ENCODE results near the gene NFIA. TPM values are rescaled to one million over a fixed set of nuclear protein-coding genes. Genes with fewer than 3 reads are reported as not detected.

NFIA gene
- total RNA-seq, 2 donors from 2014 or later, result 5.0 to 5.2 TPM

GRCh38 chr1:61109910-61110309 lies 27.5 kb downstream of the NFIA start:
- no peak for DNase-seq
- peaks cover 2% of the 10 kb centered on the region for H3K4me1 Mint-ChIP-seq
- no peaks in the 10 kb centered on the region for H3K27me3 Mint-ChIP-seq
- no peaks in the 10 kb centered on the region for H3K9me3 ChIP-seq (ENCODE audit: control insufficient read depth, low read length, poor library complexity, severe bottlenecking)
- ATAC-seq, result no peak
- H3K27ac Mint-ChIP-seq, result no peak overlapping the region
- no peak overlapping the region for H3K4me3 Mint-ChIP-seq
- H3K36me3 Mint-ChIP-seq (ENCODE audit: low read depth), result peaks cover 3% of the 10 kb centered on the region

GRCh38 chr1:61110554-61110953 lies 28.2 kb downstream of the NFIA start:
- Mint-ChIP-seq H3K36me3 (ENCODE audit: low read depth) (peaks cover 6% of the 10 kb centered on the region), H3K4me3 (no peak overlapping the region), H3K4me1 (peaks cover 2% of the 10 kb centered on the region), H3K27ac (no peak overlapping the region), H3K27me3 (no peaks in the 10 kb centered on the region)
- no peak for ATAC-seq
- DNase-seq, result no peak
- no peaks in the 10 kb centered on the region for H3K9me3 ChIP-seq (ENCODE audit: control insufficient read depth, low read length, poor library complexity, severe bottlenecking)

GRCh38 chr1:61111084-61112004 lies 29.0 kb downstream of the NFIA start:
- no peaks in the 10 kb centered on the region for H3K27me3 Mint-ChIP-seq
- no peak overlapping the region for H3K4me3 Mint-ChIP-seq
- H3K4me1 Mint-ChIP-seq, result peaks cover 2% of the 10 kb centered on the region
- ATAC-seq (no peak), DNase-seq (no peak)
- H3K9me3 ChIP-seq (ENCODE audit: control insufficient read depth, low read length, poor library complexity, severe bottlenecking), result no peaks in the 10 kb centered on the region
- peaks cover 8% of the 10 kb centered on the region for H3K36me3 Mint-ChIP-seq (ENCODE audit: low read depth)
- no peak overlapping the region for H3K27ac Mint-ChIP-seq

GRCh38 chr1:61114178-61114870 lies 32.0 kb downstream of the NFIA start:
- H3K4me1 Mint-ChIP-seq, result peaks cover 5% of the 10 kb centered on the region

GRCh38 chr1:61115436-61115835 lies 33.1 kb downstream of the NFIA start:
- no peak overlapping the region for H3K4me3 Mint-ChIP-seq
- no peaks in the 10 kb centered on the region for H3K9me3 ChIP-seq (ENCODE audit: control insufficient read depth, low read length, poor library complexity, severe bottlenecking)
- no peak for DNase-seq
- no peaks in the 10 kb centered on the region for H3K27me3 Mint-ChIP-seq
- ATAC-seq, result no peak
- H3K36me3 Mint-ChIP-seq (ENCODE audit: low read depth), result peaks cover 8% of the 10 kb centered on the region
- peaks cover 5% of the 10 kb centered on the region for H3K4me1 Mint-ChIP-seq
- no peak overlapping the region for H3K27ac Mint-ChIP-seq

More at GRCh38 chr1:61114178-61114870, 32.0 kb downstream of the NFIA start:
- DNase-seq (no peak), ATAC-seq (no peak)
- Mint-ChIP-seq H3K36me3 (ENCODE audit: low read depth) (peaks cover 8% of the 10 kb centered on the region), H3K4me3 (no peak overlapping the region), H3K27me3 (no peaks in the 10 kb centered on the region), H3K27ac (no peak overlapping the region)
- no peaks in the 10 kb centered on the region for H3K9me3 ChIP-seq (ENCODE audit: control insufficient read depth, low read length, poor library complexity, severe bottlenecking)

- H3K9me3 ChIP-seq (ENCODE audit: control insufficient read depth, low read length, poor library complexity, severe bottlenecking), result no peaks in the 10 kb centered on the region
- Mint-ChIP-seq H3K27ac (no peak overlapping the region), H3K36me3 (ENCODE audit: low read depth) (peaks cover 8% of the 10 kb centered on the region), H3K4me3 (no peak overlapping the region), H3K27me3 (no peaks in the 10 kb centered on the region), H3K4me1 (peaks cover 3% of the 10 kb centered on the region)
- no peak for DNase-seq
- ATAC-seq, result no peak
These were observed 34.1 kb downstream of the NFIA start for GRCh38 chr1:61116421-61116820.

- Mint-ChIP-seq H3K4me3 (no peak overlapping the region), H3K27ac (no peak overlapping the region), H3K36me3 (ENCODE audit: low read depth) (peaks cover 8% of the 10 kb centered on the region), H3K27me3 (no peaks in the 10 kb centered on the region), H3K4me1 (peaks cover 3% of the 10 kb centered on the region)
- ATAC-seq (no peak), DNase-seq (no peak)
- no peaks in the 10 kb centered on the region for H3K9me3 ChIP-seq (ENCODE audit: control insufficient read depth, low read length, poor library complexity, severe bottlenecking)
These were observed 34.9 kb downstream of the NFIA start for GRCh38 chr1:61117283-61117682.

- Mint-ChIP-seq H3K4me1 (peaks cover 3% of the 10 kb centered on the region), H3K36me3 (ENCODE audit: low read depth) (peaks cover 5% of the 10 kb centered on the region), H3K27me3 (peaks cover 8% of the 10 kb centered on the region), H3K4me3 (no peak overlapping the region), H3K27ac (no peak overlapping the region)
- no peaks in the 10 kb centered on the region for H3K9me3 ChIP-seq (ENCODE audit: control insufficient read depth, low read length, poor library complexity, severe bottlenecking)
- ATAC-seq (no peak), DNase-seq (no peak)
These were observed 36.7 kb downstream of the NFIA start for GRCh38 chr1:61119085-61119484.

- no peak overlapping the region for H3K27ac Mint-ChIP-seq
- ATAC-seq (no peak), DNase-seq (no peak)
- H3K27me3 Mint-ChIP-seq, result peaks cover 8% of the 10 kb centered on the region
- no peaks in the 10 kb centered on the region for H3K9me3 ChIP-seq (ENCODE audit: control insufficient read depth, low read length, poor library complexity, severe bottlenecking)
- H3K36me3 Mint-ChIP-seq (ENCODE audit: low read depth), result peaks cover 3% of the 10 kb centered on the region
- H3K4me3 Mint-ChIP-seq, result no peak overlapping the region
- peaks cover 3% of the 10 kb centered on the region for H3K4me1 Mint-ChIP-seq
These were observed 38.0 kb downstream of the NFIA start for GRCh38 chr1:61120246-61120840.

- Mint-ChIP-seq H3K4me3 (no peak overlapping the region), H3K27ac (no peak overlapping the region), H3K4me1 (peaks cover 3% of the 10 kb centered on the region), H3K27me3 (peaks cover 8% of the 10 kb centered on the region), H3K36me3 (ENCODE audit: low read depth) (no peaks in the 10 kb centered on the region)
- H3K9me3 ChIP-seq (ENCODE audit: control insufficient read depth, low read length, poor library complexity, severe bottlenecking), result no peaks in the 10 kb centered on the region
- ATAC-seq, result no peak
- DNase-seq, result no peak
These were observed 38.6 kb downstream of the NFIA start for GRCh38 chr1:61120998-61121397.

GRCh38 chr1:61121631-61122030 lies 39.3 kb downstream of the NFIA start:
- no peak for DNase-seq
- H3K27me3 Mint-ChIP-seq, result peaks cover 8% of the 10 kb centered on the region
- no peaks in the 10 kb centered on the region for H3K9me3 ChIP-seq (ENCODE audit: control insufficient read depth, low read length, poor library complexity, severe bottlenecking)
- H3K36me3 Mint-ChIP-seq (ENCODE audit: low read depth), result no peaks in the 10 kb centered on the region
- ATAC-seq, result no peak
- H3K4me1 Mint-ChIP-seq, result peaks cover 3% of the 10 kb centered on the region
- H3K27ac Mint-ChIP-seq, result no peak overlapping the region
- no peak overlapping the region for H3K4me3 Mint-ChIP-seq

GRCh38 chr1:61122389-61122788 lies 40.0 kb downstream of the NFIA start:
- Mint-ChIP-seq H3K4me1 (peaks cover 3% of the 10 kb centered on the region), H3K36me3 (ENCODE audit: low read depth) (no peaks in the 10 kb centered on the region), H3K27ac (no peak overlapping the region), H3K27me3 (peaks cover 8% of the 10 kb centered on the region), H3K4me3 (no peak overlapping the region)
- DNase-seq (no peak), ATAC-seq (no peak)
- no peaks in the 10 kb centered on the region for H3K9me3 ChIP-seq (ENCODE audit: control insufficient read depth, low read length, poor library complexity, severe bottlenecking)

GRCh38 chr1:61123326-61123725 lies 41.0 kb downstream of the NFIA start:
- no peak overlapping the region for H3K27ac Mint-ChIP-seq
- peaks cover 8% of the 10 kb centered on the region for H3K27me3 Mint-ChIP-seq
- H3K36me3 Mint-ChIP-seq (ENCODE audit: low read depth), result no peaks in the 10 kb centered on the region
- DNase-seq (no peak), ATAC-seq (no peak)
- no peaks in the 10 kb centered on the region for H3K9me3 ChIP-seq (ENCODE audit: control insufficient read depth, low read length, poor library complexity, severe bottlenecking)
- no peak overlapping the region for H3K4me3 Mint-ChIP-seq
- peaks cover 2% of the 10 kb centered on the region for H3K4me1 Mint-ChIP-seq

All from T-helper 17 cell (primary cell).